DOHH2 (cell line): ENCODE results near the gene PPP4R3B.

Source experiments
- H3F3A ChIP-seq: fragments of 200-600 bp; sonication (generic), shearing (Covaris generic); 2 replicates; pipeline ENCODE4 v1.6.0; 2016; ENCODE audit warnings: antibody characterized with exemption, mild to moderate bottlenecking; ENCODE audit not compliant: control insufficient read depth, insufficient read depth
- H3K27ac ChIP-seq: fragments of 200-600 bp; sonication (generic); 2 replicates; pipeline ENCODE4 v1.5.1; 2014; ENCODE audit warnings: low read depth, mild to moderate bottlenecking, low read length, moderate library complexity
- H3K27me3 ChIP-seq: fragments of 200-600 bp; sonication (generic); 2 replicates; pipeline ENCODE4 v1.6.1; 2014; ENCODE audit warnings: mild to moderate bottlenecking, low read length, mixed read lengths; ENCODE audit not compliant: control insufficient read depth
- H3K36me3 ChIP-seq: fragments of 200-600 bp; sonication (generic); 2 replicates; pipeline ENCODE4 v1.6.1; 2014; ENCODE audit warnings: mild to moderate bottlenecking, low read length, moderate library complexity, mixed read lengths; ENCODE audit not compliant: control insufficient read depth
- H3K4me1 ChIP-seq: fragments of 200-600 bp; sonication (generic); 2 replicates; pipeline ENCODE4 v1.6.1; 2014; ENCODE audit warnings: mild to moderate bottlenecking, low read length, mixed read lengths; ENCODE audit not compliant: control insufficient read depth
- H3K4me2 ChIP-seq: fragments of 200-600 bp; sonication (generic); 2 replicates; pipeline ENCODE4 v1.6.0; 2014; ENCODE audit warnings: mild to moderate bottlenecking, low read length, moderate library complexity
- H3K4me3 ChIP-seq: fragments of 200-600 bp; sonication (generic); 2 replicates; pipeline ENCODE4 v1.5.1; 2014; ENCODE audit warnings: mild to moderate bottlenecking, low read length, mixed read lengths
- H3K79me2 ChIP-seq: fragments of 200-600 bp; sonication (generic); 2 replicates; pipeline ENCODE4 v1.6.1; 2014; ENCODE audit warnings: mild to moderate bottlenecking, low read length, mixed read lengths; ENCODE audit not compliant: control insufficient read depth
- H3K9me2 ChIP-seq: fragments of 200-600 bp; sonication (generic); replicated peaks from 2 replicates; pipeline ENCODE4 v1.6.1; 2014; ENCODE audit warnings: mild to moderate bottlenecking, low read length, mixed read lengths; ENCODE audit not compliant: control insufficient read depth
- H3K9me3 ChIP-seq: fragments of 200-600 bp; sonication (generic); 2 replicates; pipeline ENCODE4 v1.6.1; 2014; ENCODE audit warnings: antibody characterized with exemption, low read length, mixed read lengths; ENCODE audit not compliant: control insufficient read depth, insufficient read depth
- H4K20me1 ChIP-seq: fragments of 200-600 bp; sonication (generic); 2 replicates; pipeline ENCODE4 v1.6.0; 2014; ENCODE audit warnings: low read depth, mild to moderate bottlenecking, antibody characterized with exemption, low read length, moderate library complexity; ENCODE audit not compliant: control insufficient read depth, insufficient read depth
- CTCF ChIP-seq: fragments of 200-600 bp; sonication (generic); IDR thresholded peaks from one replicate; pipeline ENCODE4 v1.5.1; 2014; ENCODE audit warnings: antibody characterized with exemption, mild to moderate bottlenecking, low read depth, low read length; ENCODE audit not compliant: poor library complexity, severe bottlenecking
- EZH2phosphoT487 ChIP-seq: fragments of 200-600 bp; sonication (generic); IDR thresholded peaks from 2 replicates; pipeline ENCODE4 v1.6.1; 2017; ENCODE audit warnings: borderline replicate concordance, mild to moderate bottlenecking, antibody characterized with exemption, low read length, moderate library complexity, mixed read lengths

The PPP4R3B gene

GRCh38 chr2:55567298-55567697, 50.1 kb downstream of the PPP4R3B start:
- Histone ChIP-seq H3K4me1 (no peaks in the 10 kb centered on the region), H3K79me2 (no peaks in the 10 kb centered on the region), H4K20me1 (no peaks in the 10 kb centered on the region), H3K4me3 (no peak overlapping the region), H3K27me3 (no peaks in the 10 kb centered on the region), H3K27ac (no peak overlapping the region), H3K36me3 (peaks cover 69% of the 10 kb centered on the region), H3K4me2 (no peak overlapping the region), H3K9me3 (peaks cover 4% of the 10 kb centered on the region), H3K9me2 (no peaks in the 10 kb centered on the region), H3F3A (0 out of 2 replicates have a peak, but pooled peaks cover under 1% of the 10 kb centered on the region)
- TF ChIP-seq EZH2phosphoT487 (no peak), CTCF (no peak)

- Histone ChIP-seq H3K4me1 (no peaks in the 10 kb centered on the region), H3K4me3 (no peak overlapping the region), H3K9me3 (peaks cover 10% of the 10 kb centered on the region), H3K27ac (no peak overlapping the region), H3K79me2 (no peaks in the 10 kb centered on the region), H3F3A (no peaks in the 10 kb centered on the region), H3K9me2 (no peaks in the 10 kb centered on the region), H4K20me1 (no peaks in the 10 kb centered on the region), H3K27me3 (no peaks in the 10 kb centered on the region), H3K36me3 (peaks cover 79% of the 10 kb centered on the region), H3K4me2 (no peak overlapping the region)
- TF ChIP-seq CTCF (no peak), EZH2phosphoT487 (no peak)
Observed at GRCh38 chr2:55565613-55566012, 51.8 kb downstream of the PPP4R3B start.

GRCh38 chr2:55560855-55561254, 56.6 kb downstream of the PPP4R3B start:
- H3K4me1 ChIP-seq, result no peaks in the 10 kb centered on the region
- H3K27ac ChIP-seq, result no peak overlapping the region
- H3K9me3 ChIP-seq, result peaks cover 10% of the 10 kb centered on the region
- TF ChIP-seq CTCF (no peak), EZH2phosphoT487 (no peak)
- no peaks in the 10 kb centered on the region for H3F3A ChIP-seq
- H3K4me2 ChIP-seq, result no peak overlapping the region
- no peaks in the 10 kb centered on the region for H3K79me2 ChIP-seq
- H3K36me3 ChIP-seq, result peaks cover 87% of the 10 kb centered on the region
- no peaks in the 10 kb centered on the region for H3K27me3 ChIP-seq
- no peak overlapping the region for H3K4me3 ChIP-seq
- H3K9me2 ChIP-seq, result no peaks in the 10 kb centered on the region
- H4K20me1 ChIP-seq, result no peaks in the 10 kb centered on the region

GRCh38 chr2:55556809-55557208, 60.6 kb downstream of the PPP4R3B start:
- Histone ChIP-seq H3K36me3 (peaks cover 78% of the 10 kb centered on the region), H3K27me3 (no peaks in the 10 kb centered on the region), H3K9me3 (peaks cover 6% of the 10 kb centered on the region), H3K79me2 (no peaks in the 10 kb centered on the region), H3K27ac (no peak overlapping the region), H3K4me1 (no peaks in the 10 kb centered on the region), H3K9me2 (no peaks in the 10 kb centered on the region), H3K4me3 (no peak overlapping the region), H3K4me2 (no peak overlapping the region), H4K20me1 (no peaks in the 10 kb centered on the region), H3F3A (no peaks in the 10 kb centered on the region)
- TF ChIP-seq EZH2phosphoT487 (no peak), CTCF (no peak)
